Stimulated activated CD4-positive, alpha-beta T cell treated with anti-CD3 and anti-CD28 coated beads, Interleukin-12 subunit alpha, Interleukin-12 subunit beta, amount 100 ng/mL, for 24 hours (primary cell): Measurements from ENCODE around the gene C1R.
"Not testable (repeated sequence)": the region's sequence is repeated elsewhere in the genome, so short reads cannot be mapped to it uniquely, and the experiment has no call there.

Source experiments
- DNase-seq, 2 experiments: peaks; one replicate each; pipeline ENCODE4 v3.0.0-alpha.2; 2020; ENCODE audit warnings: low read depth in 2 of 2

Gene C1R

GRCh38 chr12:7037411-7037810 is 54.8 kb downstream of the C1R start:
- DNase-seq = not testable (repeated sequence)

GRCh38 chr12:7035463-7035862 is 56.8 kb downstream of the C1R start:
- no peak for DNase-seq

GRCh38 chr12:7034464-7034863 is 57.8 kb downstream of the C1R start:
- DNase-seq = no peak

GRCh38 chr12:7032990-7033389 is 59.3 kb downstream of the C1R start:
- DNase-seq = no peak

- no peak for DNase-seq
Observed at GRCh38 chr12:7031306-7031705, 60.9 kb downstream of the C1R start.
